ENCODE data around the gene LHX5. TPM values are rescaled to one million over a fixed set of nuclear protein-coding genes. Genes with fewer than 3 reads are reported as not detected.

Gene LHX5
- total RNA-seq, 1 donor from 2014 or later: 0.50 TPM

DNA sequence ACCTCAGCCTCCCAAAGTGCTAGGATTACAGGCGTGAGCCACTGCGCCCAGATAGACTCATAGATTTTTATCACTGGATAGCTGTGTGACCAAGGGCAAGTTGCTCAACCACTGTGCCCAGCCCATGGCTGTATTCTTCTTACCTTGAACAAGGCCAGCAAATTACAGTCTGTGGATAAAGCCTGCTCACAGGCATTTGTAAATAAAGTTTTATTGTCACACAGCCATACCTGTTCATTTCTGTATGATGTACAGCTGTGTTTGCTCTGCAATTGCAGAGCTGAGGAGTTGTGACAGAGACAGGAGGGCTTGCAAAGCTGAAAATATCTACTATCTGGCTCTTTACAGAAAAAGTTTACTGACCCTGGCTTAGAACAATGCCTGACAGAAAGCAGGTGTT, 35.2 kb upstream of the LHX5 start:
- Histone ChIP-seq H3K36me3 (ENCODE audit: control insufficient read depth, insufficient read depth, low read length) (no peaks in the 10 kb centered on the region), H3K27me3 (ENCODE audit: control insufficient read depth, insufficient read depth, low read length) (no peaks in the 10 kb centered on the region), H3K4me3 (ENCODE audit: low read depth, low read length) (no peak overlapping the region)
- TF ChIP-seq, protein P1, sequence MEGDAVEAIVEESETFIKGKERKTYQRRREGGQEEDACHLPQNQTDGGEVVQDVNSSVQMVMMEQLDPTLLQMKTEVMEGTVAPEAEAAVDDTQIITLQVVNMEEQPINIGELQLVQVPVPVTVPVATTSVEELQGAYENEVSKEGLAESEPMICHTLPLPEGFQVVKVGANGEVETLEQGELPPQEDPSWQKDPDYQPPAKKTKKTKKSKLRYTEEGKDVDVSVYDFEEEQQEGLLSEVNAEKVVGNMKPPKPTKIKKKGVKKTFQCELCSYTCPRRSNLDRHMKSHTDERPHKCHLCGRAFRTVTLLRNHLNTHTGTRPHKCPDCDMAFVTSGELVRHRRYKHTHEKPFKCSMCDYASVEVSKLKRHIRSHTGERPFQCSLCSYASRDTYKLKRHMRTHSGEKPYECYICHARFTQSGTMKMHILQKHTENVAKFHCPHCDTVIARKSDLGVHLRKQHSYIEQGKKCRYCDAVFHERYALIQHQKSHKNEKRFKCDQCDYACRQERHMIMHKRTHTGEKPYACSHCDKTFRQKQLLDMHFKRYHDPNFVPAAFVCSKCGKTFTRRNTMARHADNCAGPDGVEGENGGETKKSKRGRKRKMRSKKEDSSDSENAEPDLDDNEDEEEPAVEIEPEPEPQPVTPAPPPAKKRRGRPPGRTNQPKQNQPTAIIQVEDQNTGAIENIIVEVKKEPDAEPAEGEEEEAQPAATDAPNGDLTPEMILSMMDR (IDR thresholded peaks at IDR 0.05; ENCODE audit: insufficient read depth, low read length, poor library complexity, severe bottlenecking): no peak
- no peak for DNase-seq (ENCODE audit: low read depth)

DNA sequence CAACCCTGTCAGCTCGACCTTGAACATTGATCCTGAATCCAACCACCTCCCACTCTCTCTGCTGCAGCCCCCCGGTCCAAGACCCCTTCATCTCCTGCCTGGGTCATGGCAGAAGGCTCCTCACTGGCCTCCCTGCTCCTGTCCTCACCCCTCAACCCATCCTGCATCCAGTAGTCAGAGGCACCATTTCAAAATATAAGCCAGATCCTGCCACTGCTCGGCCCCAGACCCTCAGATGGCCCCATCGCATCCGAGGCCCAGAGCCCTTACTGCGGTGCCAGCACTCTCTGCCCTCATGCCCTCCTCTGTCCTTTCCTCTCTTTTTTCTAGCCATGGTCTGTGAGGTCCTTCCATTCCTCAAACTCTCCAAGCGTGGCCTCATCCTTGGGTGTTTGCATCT, 34.3 kb upstream of the LHX5 start:
- no peak for DNase-seq (ENCODE audit: low read depth)
- TF ChIP-seq, protein P1 (IDR thresholded peaks at IDR 0.05; ENCODE audit: insufficient read depth, low read length, poor library complexity, severe bottlenecking): no peak
- Histone ChIP-seq H3K27me3 (ENCODE audit: control insufficient read depth, insufficient read depth, low read length) (peaks cover 7% of the 10 kb centered on the region), H3K4me3 (ENCODE audit: low read depth, low read length) (no peak overlapping the region), H3K36me3 (ENCODE audit: control insufficient read depth, insufficient read depth, low read length) (no peaks in the 10 kb centered on the region)

DNA sequence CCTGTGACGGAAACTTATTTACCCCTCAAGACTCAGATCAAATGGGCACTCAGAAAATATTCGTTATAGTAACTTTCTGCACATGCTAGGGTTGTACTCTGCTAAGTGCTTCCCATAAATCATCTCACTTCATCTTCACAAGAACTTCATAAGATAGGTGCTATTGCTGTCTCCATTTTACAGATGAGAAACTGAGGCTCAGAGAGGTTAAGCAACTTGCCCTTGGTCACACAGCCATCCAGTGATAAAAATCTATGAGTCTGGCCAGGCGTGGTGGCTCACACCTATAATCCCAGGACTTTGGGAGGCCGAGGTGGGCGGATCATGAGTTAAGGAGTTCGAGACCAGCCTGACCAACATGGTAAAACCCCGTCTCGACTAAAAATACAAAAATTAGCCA, 33.2 kb upstream of the LHX5 start:
- no peak for DNase-seq (ENCODE audit: low read depth)
- H3K4me3 ChIP-seq (ENCODE audit: low read depth, low read length): no peak overlapping the region
- TF ChIP-seq, protein P1 (IDR thresholded peaks at IDR 0.05; ENCODE audit: insufficient read depth, low read length, poor library complexity, severe bottlenecking): no peak
- peaks cover 15% of the 10 kb centered on the region for H3K27me3 ChIP-seq (ENCODE audit: control insufficient read depth, insufficient read depth, low read length)
- no peaks in the 10 kb centered on the region for H3K36me3 ChIP-seq (ENCODE audit: control insufficient read depth, insufficient read depth, low read length)

DNA sequence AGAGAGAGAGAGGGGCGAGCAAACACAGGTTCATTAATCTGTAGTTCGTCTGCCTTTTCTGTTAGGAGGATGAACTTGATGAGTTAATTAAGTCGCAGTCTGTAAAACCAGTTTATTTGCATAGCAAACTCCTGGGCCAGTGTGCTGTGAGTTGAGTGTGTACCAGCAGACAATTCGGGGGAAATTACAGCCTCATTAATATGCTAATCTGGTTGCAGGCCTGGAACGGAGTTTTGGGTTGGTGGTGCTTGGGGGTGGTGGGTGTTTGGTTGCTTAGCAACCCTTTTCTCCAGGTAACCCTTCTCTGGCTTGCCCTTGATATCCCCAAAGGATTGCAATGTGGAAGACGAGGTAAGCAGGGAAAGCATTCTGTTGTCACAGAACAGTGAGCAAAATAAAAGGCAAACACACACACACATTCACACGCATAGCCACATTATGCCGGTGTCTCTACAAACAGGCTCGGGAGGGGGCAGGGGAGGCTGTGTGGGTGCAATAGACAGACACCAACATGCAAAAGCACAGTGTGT, 29.2 kb upstream of the LHX5 start:
- H3K27me3 ChIP-seq (ENCODE audit: control insufficient read depth, insufficient read depth, low read length): peaks cover 21% of the 10 kb centered on the region
- no peak overlapping the region for H3K4me3 ChIP-seq (ENCODE audit: low read depth, low read length)
- DNase-seq (ENCODE audit: low read depth): no peak
- no peaks in the 10 kb centered on the region for H3K36me3 ChIP-seq (ENCODE audit: control insufficient read depth, insufficient read depth, low read length)
- TF ChIP-seq, protein P1 (IDR thresholded peaks at IDR 0.05; ENCODE audit: insufficient read depth, low read length, poor library complexity, severe bottlenecking): no peak

DNA sequence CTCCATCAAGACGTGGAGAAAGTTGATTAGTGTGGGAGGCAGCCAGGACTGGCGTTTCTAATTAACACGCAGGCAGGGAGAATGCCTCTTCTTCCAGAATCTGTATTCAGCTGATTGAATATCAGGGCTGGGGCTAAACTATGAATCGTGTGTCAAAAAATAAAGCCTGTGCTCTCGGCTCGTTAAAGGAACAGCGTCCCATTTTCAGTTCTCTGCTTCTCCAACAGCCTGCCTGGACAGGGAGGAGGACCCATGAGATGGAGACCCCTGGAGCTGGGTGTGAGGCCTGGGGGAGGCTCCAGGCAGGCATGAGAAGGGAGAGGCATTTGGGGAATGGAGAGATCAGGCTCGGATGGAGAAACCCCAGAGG, 28.6 kb upstream of the LHX5 start:
- Histone ChIP-seq H3K4me3 (ENCODE audit: low read depth, low read length) (no peak overlapping the region), H3K27me3 (ENCODE audit: control insufficient read depth, insufficient read depth, low read length) (peaks cover 21% of the 10 kb centered on the region), H3K36me3 (ENCODE audit: control insufficient read depth, insufficient read depth, low read length) (no peaks in the 10 kb centered on the region)
- TF ChIP-seq, protein P1 (IDR thresholded peaks at IDR 0.05; ENCODE audit: insufficient read depth, low read length, poor library complexity, severe bottlenecking): no peak
- DNase-seq (ENCODE audit: low read depth): no peak

DNA sequence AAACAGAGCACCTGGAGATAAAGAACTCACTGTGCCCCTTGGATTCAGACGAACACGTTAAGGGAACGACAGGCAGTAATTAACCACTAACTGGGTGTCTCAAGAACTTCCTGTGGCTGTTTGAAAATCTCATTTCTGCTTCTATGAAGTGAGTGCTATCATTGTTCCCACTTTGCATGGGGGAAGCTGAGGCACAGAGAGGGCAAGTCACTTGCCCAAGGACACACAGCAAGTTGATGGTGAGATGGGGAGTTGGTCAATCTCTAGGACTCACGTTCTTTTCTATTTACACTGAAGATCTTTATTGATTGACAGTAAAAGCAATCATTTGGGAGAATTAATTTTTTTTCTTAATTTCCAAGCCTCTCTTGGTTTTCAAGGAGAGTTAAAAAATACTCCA, 26.8 kb upstream of the LHX5 start:
- Histone ChIP-seq H3K36me3 (ENCODE audit: control insufficient read depth, insufficient read depth, low read length) (no peaks in the 10 kb centered on the region), H3K27me3 (ENCODE audit: control insufficient read depth, insufficient read depth, low read length) (peaks cover 21% of the 10 kb centered on the region), H3K4me3 (ENCODE audit: low read depth, low read length) (no peak overlapping the region)
- TF ChIP-seq, protein P1 (IDR thresholded peaks at IDR 0.05; ENCODE audit: insufficient read depth, low read length, poor library complexity, severe bottlenecking): no peak
- no peak for DNase-seq (ENCODE audit: low read depth)
